Parathyroid adenoma (tissue), 2 donors: ENCODE data around the gene FN1.

Source experiments
- H2AFZ ChIP-seq: fragments of 300-600 bp; sonication (generic); one replicate; pipeline ENCODE4 v1.7.0; 2017; ENCODE audit warnings: antibody characterized with exemption, mild to moderate bottlenecking
- H3K27ac ChIP-seq: fragments of 300-600 bp; sonication (generic); one replicate; pipeline ENCODE4 v1.7.0; 2017
- H3K27me3 ChIP-seq: fragments of 300-600 bp; sonication (generic); one replicate; pipeline ENCODE4 v1.7.0; 2017; ENCODE audit warnings: low read length; ENCODE audit not compliant: control insufficient read depth, insufficient read depth
- H3K36me3 ChIP-seq: fragments of 300-600 bp; sonication (generic); one replicate; pipeline ENCODE4 v1.7.0; 2017; ENCODE audit warnings: low read length; ENCODE audit not compliant: control insufficient read depth, insufficient read depth
- H3K4me1 ChIP-seq: fragments of 300-600 bp; sonication (generic); one replicate; pipeline ENCODE4 v1.7.0; 2017; ENCODE audit warnings: control low read depth
- H3K4me2 ChIP-seq: fragments of 300-600 bp; sonication (generic); one replicate; pipeline ENCODE4 v1.7.0; 2017; ENCODE audit warnings: low read length
- H3K4me3 ChIP-seq: fragments of 300-600 bp; sonication (generic); one replicate; pipeline ENCODE4 v1.7.0; 2017; ENCODE audit warnings: low read depth, low read length
- H3K79me2 ChIP-seq: fragments of 300-600 bp; sonication (generic); one replicate; pipeline ENCODE4 v1.7.0; 2017; ENCODE audit warnings: control low read depth
- H3K9ac ChIP-seq: fragments of 300-600 bp; sonication (generic); one replicate; pipeline ENCODE4 v1.7.0; 2017; ENCODE audit warnings: mild to moderate bottlenecking
- H3K9me3 ChIP-seq: fragments of 300-600 bp; sonication (generic); one replicate; pipeline ENCODE4 v1.7.0; 2017; ENCODE audit warnings: low read length; ENCODE audit not compliant: control insufficient read depth
- CTCF ChIP-seq: fragments of 300-600 bp; sonication (generic); IDR thresholded peaks from one replicate; pipeline ENCODE4 v1.7.0; 2017; ENCODE audit warnings: antibody characterized with exemption, mild to moderate bottlenecking
- donor health status: primary hyperparathyroidism.

Gene FN1

GRCh38 chr2:215407061-215407460 is 28.8 kb downstream of the FN1 start:
- Histone ChIP-seq H3K4me2 (no peak overlapping the region), H3K4me1 (no peaks in the 10 kb centered on the region), H2AFZ (no peak overlapping the region), H3K4me3 (no peak overlapping the region), H3K27me3 (no peaks in the 10 kb centered on the region), H3K79me2 (no peaks in the 10 kb centered on the region), H3K27ac (no peak overlapping the region), H3K9me3 (no peaks in the 10 kb centered on the region), H3K9ac (no peak overlapping the region), H3K36me3 (no peaks in the 10 kb centered on the region)
- TF ChIP-seq CTCF, result no peak

- Histone ChIP-seq H2AFZ (no peak overlapping the region), H3K9ac (no peak overlapping the region), H3K27me3 (no peaks in the 10 kb centered on the region), H3K27ac (no peak overlapping the region), H3K36me3 (no peaks in the 10 kb centered on the region), H3K79me2 (no peaks in the 10 kb centered on the region), H3K4me2 (no peak overlapping the region), H3K9me3 (no peaks in the 10 kb centered on the region), H3K4me3 (no peak overlapping the region), H3K4me1 (no peaks in the 10 kb centered on the region)
- no peak for TF ChIP-seq CTCF
Measured at GRCh38 chr2:215405722-215406581, 29.9 kb downstream of the FN1 start.

GRCh38 chr2:215404348-215405012 is 31.4 kb downstream of the FN1 start:
- Histone ChIP-seq H3K9me3 (no peaks in the 10 kb centered on the region), H3K4me1 (no peaks in the 10 kb centered on the region), H3K9ac (no peak overlapping the region)

GRCh38 chr2:215403441-215404347 is 32.2 kb downstream of the FN1 start:
- Histone ChIP-seq H3K9ac (no peak overlapping the region), H2AFZ (no peak overlapping the region), H3K4me3 (no peak overlapping the region), H3K79me2 (no peaks in the 10 kb centered on the region), H3K36me3 (no peaks in the 10 kb centered on the region), H3K27me3 (no peaks in the 10 kb centered on the region), H3K9me3 (no peaks in the 10 kb centered on the region), H3K4me2 (no peak overlapping the region), H3K27ac (no peak overlapping the region), H3K4me1 (no peaks in the 10 kb centered on the region)
- no peak for TF ChIP-seq CTCF

More at GRCh38 chr2:215404348-215405012, 31.4 kb downstream of the FN1 start:
- no peak for TF ChIP-seq CTCF
- H2AFZ ChIP-seq, result no peak overlapping the region
- no peaks in the 10 kb centered on the region for H3K27me3 ChIP-seq
- no peak overlapping the region for H3K4me3 ChIP-seq
- H3K79me2 ChIP-seq, result no peaks in the 10 kb centered on the region
- H3K36me3 ChIP-seq, result no peaks in the 10 kb centered on the region
- no peak overlapping the region for H3K4me2 ChIP-seq
- H3K27ac ChIP-seq, result no peak overlapping the region
